GM19455 (cell line): Measurements from ENCODE around the gene NECTIN1.

Experiments
- ATAC-seq: cut with Tn5 transposase; IDR thresholded peaks from one replicate; pipeline ENCODE4 v1.9.1; 2021; ENCODE audit not compliant: unreplicated experiment

Gene NECTIN1

GRCh38 chr11:119734788-119735187 is 5.8 kb upstream of the NECTIN1 start:
- no peak for ATAC-seq

- no peak for ATAC-seq
Measured at GRCh38 chr11:119730789-119731386, 1.9 kb upstream of the NECTIN1 start.

- no peak for ATAC-seq
Measured at GRCh38 chr11:119729951-119730613, 1.1 kb upstream of the NECTIN1 start.

- ATAC-seq: peak; percentile 13
Measured at GRCh38 chr11:119729581-119729927, 554 bp upstream of the NECTIN1 start.

- ATAC-seq: no peak
Measured at GRCh38 chr11:119728211-119728626, 781 bp downstream of the NECTIN1 start.

- no peak for ATAC-seq
Measured at GRCh38 chr11:119727523-119728151, 1.4 kb downstream of the NECTIN1 start.

- ATAC-seq: no peak
Measured at GRCh38 chr11:119726585-119727522, 2.1 kb downstream of the NECTIN1 start.

GRCh38 chr11:119726150-119726553 is 2.8 kb downstream of the NECTIN1 start:
- no peak for ATAC-seq

GRCh38 chr11:119724956-119725355 is 4.0 kb downstream of the NECTIN1 start:
- ATAC-seq: no peak

GRCh38 chr11:119723952-119724325 is 5.1 kb downstream of the NECTIN1 start:
- ATAC-seq: no peak

GRCh38 chr11:119723243-119723951 is 5.6 kb downstream of the NECTIN1 start:
- no peak for ATAC-seq

- no peak for ATAC-seq
Measured at GRCh38 chr11:119722281-119722794, 6.7 kb downstream of the NECTIN1 start.

GRCh38 chr11:119721129-119722120 is 7.6 kb downstream of the NECTIN1 start:
- ATAC-seq: no peak

- ATAC-seq: no peak
Measured at GRCh38 chr11:119720311-119720913, 8.6 kb downstream of the NECTIN1 start.

- no peak for ATAC-seq
Measured at GRCh38 chr11:119717839-119718534, 11.0 kb downstream of the NECTIN1 start.

- no peak for ATAC-seq
Measured at GRCh38 chr11:119716582-119717498, 12.2 kb downstream of the NECTIN1 start.

- no peak for ATAC-seq
Measured at GRCh38 chr11:119714590-119714989, 14.4 kb downstream of the NECTIN1 start.
